K562 (cell line): Measurements from ENCODE around the gene LRRC7.

Experiments
- CTCF ChIP-seq, 3 experiments: IDR thresholded peaks in 2 of 3; conservative IDR thresholded peaks in 1 of 3; 2 replicates each; pipeline ENCODE4 v1.5.1; 2011 to 2012; ENCODE audit warnings: low read length in 3 of 3, mild to moderate bottlenecking in 3 of 3, control low read depth in 2 of 3, improper control_type of control experiment in 1 of 3, inconsistent platforms in 1 of 3, low read depth in 1 of 3, mixed read lengths in 1 of 3, moderate library complexity in 1 of 3; ENCODE audit not compliant: insufficient read depth in 2 of 3
- EP300 ChIP-seq: IDR thresholded peaks from 2 replicates; pipeline ENCODE4 v1.6.1; 2012; ENCODE audit warnings: low read length, improper control_type of control experiment
- EZH2 ChIP-seq: IDR thresholded peaks from 2 replicates; pipeline ENCODE4 v1.6.1; 2012; ENCODE audit warnings: low read depth, mild to moderate bottlenecking, inconsistent platforms, low read length, borderline replicate concordance
- MAFK ChIP-seq: IDR thresholded peaks from 2 replicates; pipeline ENCODE4 v1.6.1; 2011; ENCODE audit warnings: low read length, improper control_type of control experiment
- NCOA2 ChIP-seq, 2 experiments: fragments of 450-650 bp; IDR thresholded peaks; 2 replicates each; pipeline ENCODE4 v1.6.1; 2018; ENCODE audit warnings: mild to moderate bottlenecking in 2 of 2, moderate library complexity in 1 of 2; ENCODE audit not compliant: partially characterized antibody in 2 of 2
- NFIC ChIP-seq: fragments of 450-650 bp; IDR thresholded peaks from 2 replicates; pipeline ENCODE4 v1.6.1; 2017; ENCODE audit warnings: mild to moderate bottlenecking, inconsistent platforms
- POLR2AphosphoS5 ChIP-seq: IDR thresholded peaks from 2 replicates; pipeline ENCODE4 v1.6.1; 2011; ENCODE audit warnings: mild to moderate bottlenecking, low read depth, low read length, moderate library complexity; ENCODE audit not compliant: control insufficient read depth, insufficient read depth
- SRSF1 ChIP-seq: fragments of 200-400 bp; formaldehyde crosslinking; IDR thresholded peaks from 2 replicates; pipeline ENCODE4 v1.6.1; 2017; ENCODE audit warnings: mild to moderate bottlenecking, low read depth, low read length, moderate library complexity

- TF ChIP-seq CTCF (IDR thresholded peaks at IDR 0.05 in 2 of 3, conservative IDR thresholded peaks at IDR 0.05 in 1 of 3; ENCODE audit: insufficient read depth in 2 of 3, low read depth in 1 of 3, low read length in 3 of 3), result no peak
- no peak for TF ChIP-seq EZH2
- TF ChIP-seq SRSF1, result no peak
- TF ChIP-seq EP300, result no peak
- TF ChIP-seq NCOA2 (IDR thresholded peaks at IDR 0.05; ENCODE audit: partially characterized antibody in 2 of 2), result no peak
- TF ChIP-seq POLR2AphosphoS5, result no peak
- TF ChIP-seq MAFK, result no peak
- no peak for TF ChIP-seq NFIC
Measured at GRCh38 chr1:69929308-69930057, 361.8 kb downstream of the LRRC7 start.
